Osteoblast (primary cell): ENCODE data around the gene RNU1-4. TPM values are rescaled to one million over a fixed set of nuclear protein-coding genes. Genes with fewer than 3 reads are reported as not detected.
"Not testable (repeated sequence)": the region's sequence is repeated elsewhere in the genome, so short reads cannot be mapped to it uniquely, and the experiment has no call there.

ENCODE experiments used
- DNase-seq: peaks from one replicate; pipeline ENCODE4 v3.0.0; 2011; ENCODE audit warnings: low spot score, mixed read lengths; ENCODE audit not compliant: insufficient read length; ENCODE audit errors: missing footprints
- H2AFZ ChIP-seq: 2 replicates; pipeline ENCODE4 v1.6.0; 2011; ENCODE audit warnings: mild to moderate bottlenecking, low read length
- H3K27ac ChIP-seq: 2 replicates; pipeline ENCODE4 v1.5.1; 2011; ENCODE audit warnings: mild to moderate bottlenecking, low read depth, low read length, moderate library complexity
- H3K27me3 ChIP-seq: 2 replicates; pipeline ENCODE4 v1.6.0; 2012; ENCODE audit warnings: mild to moderate bottlenecking, control low read depth, inconsistent platforms, low read length, moderate library complexity; ENCODE audit not compliant: insufficient read depth
- H3K36me3 ChIP-seq: 2 replicates; pipeline ENCODE4 v1.5.1; 2011; ENCODE audit warnings: mild to moderate bottlenecking, low read length, control low read depth, moderate library complexity; ENCODE audit not compliant: insufficient read depth
- H3K4me1 ChIP-seq: 2 replicates; pipeline ENCODE4 v1.5.1; 2011; ENCODE audit warnings: mild to moderate bottlenecking, low read length, control low read depth, moderate library complexity; ENCODE audit not compliant: insufficient read depth
- H3K4me2 ChIP-seq: 2 replicates; pipeline ENCODE4 v1.6.0; 2011; ENCODE audit warnings: mild to moderate bottlenecking, low read length; ENCODE audit not compliant: insufficient read depth
- H3K4me3 ChIP-seq: fragments of 200-600 bp; sonication (generic); 3 replicates; pipeline ENCODE4 v1.5.1; 2012; ENCODE audit warnings: mild to moderate bottlenecking, low read length, inconsistent platforms; ENCODE audit not compliant: insufficient read depth
- H3K79me2 ChIP-seq: 2 replicates; pipeline ENCODE4 v1.6.0; 2012; ENCODE audit warnings: mild to moderate bottlenecking, low read length, control low read depth, inconsistent platforms; ENCODE audit not compliant: insufficient read depth
- H3K9me3 ChIP-seq: 2 replicates; pipeline ENCODE4 v1.5.1; 2011; ENCODE audit warnings: low read depth, low read length, control low read depth
- H4K20me1 ChIP-seq: 2 replicates; pipeline ENCODE4 v1.6.0; 2012; ENCODE audit warnings: mild to moderate bottlenecking, low read length, control low read depth; ENCODE audit not compliant: insufficient read depth
- total RNA-seq: library from RNA; depleted of rRNA; stranded (reverse); fragments of >200 nt; gene quantifications from 2 replicates; pipeline ENCODE4 v1.2.3, GENCODE V29; 2012

Gene RNU1-4
- total RNA-seq, 1 donor = not detected

DNA sequence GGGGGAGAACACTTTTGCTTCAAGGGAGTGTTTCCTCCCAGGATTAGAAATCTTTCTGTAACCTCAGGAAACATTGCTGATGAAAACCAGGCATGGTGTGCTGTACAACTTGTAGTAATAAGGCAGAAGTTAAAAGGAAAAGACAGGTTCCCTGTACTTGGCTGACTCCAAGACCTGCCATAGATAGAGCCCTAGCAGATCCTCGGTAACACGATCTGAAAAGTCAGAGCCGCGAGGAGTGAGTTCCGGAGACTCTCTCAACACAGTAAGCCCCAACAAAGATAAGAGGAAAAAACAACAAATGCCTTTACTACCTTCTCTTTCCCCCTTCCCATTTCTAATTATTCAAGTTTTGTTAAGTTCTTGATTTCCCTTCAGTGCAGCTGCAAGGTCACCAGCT, 7.3 kb downstream of the RNU1-4 start:
- not testable (repeated sequence) for H3K79me2 ChIP-seq, H3K27me3 ChIP-seq, DNase-seq, H4K20me1 ChIP-seq, H3K27ac ChIP-seq, H3K4me1 ChIP-seq, H3K36me3 ChIP-seq, H3K4me2 ChIP-seq, H2AFZ ChIP-seq, H3K4me3 ChIP-seq, H3K9me3 ChIP-seq

DNA sequence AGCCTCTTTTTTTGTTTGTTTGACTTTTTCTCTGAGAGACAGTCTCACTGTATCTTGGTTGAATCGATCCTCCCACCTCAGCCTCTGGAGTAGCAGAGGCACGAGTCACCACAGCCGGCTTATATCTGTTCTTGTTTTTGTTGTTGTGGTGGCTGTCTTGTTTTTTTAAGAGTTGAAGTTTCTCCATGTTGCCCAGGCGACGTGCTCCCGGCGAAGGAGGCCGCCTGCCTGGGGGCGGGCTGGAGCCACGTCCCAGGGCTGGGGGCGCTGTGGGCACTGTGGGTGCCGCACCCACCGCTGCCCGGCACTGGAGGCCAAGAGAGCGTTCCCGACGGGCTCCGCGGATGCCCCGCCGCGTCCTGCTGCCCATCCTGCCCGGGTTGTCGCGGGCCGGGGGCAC, 8.4 kb downstream of the RNU1-4 start:
- H4K20me1 ChIP-seq, DNase-seq, H3K79me2 ChIP-seq, H3K27me3 ChIP-seq, H3K4me3 ChIP-seq, H3K4me2 ChIP-seq, H3K4me1 ChIP-seq, H3K27ac ChIP-seq, H3K9me3 ChIP-seq, H2AFZ ChIP-seq, H3K36me3 ChIP-seq: not testable (repeated sequence)

DNA sequence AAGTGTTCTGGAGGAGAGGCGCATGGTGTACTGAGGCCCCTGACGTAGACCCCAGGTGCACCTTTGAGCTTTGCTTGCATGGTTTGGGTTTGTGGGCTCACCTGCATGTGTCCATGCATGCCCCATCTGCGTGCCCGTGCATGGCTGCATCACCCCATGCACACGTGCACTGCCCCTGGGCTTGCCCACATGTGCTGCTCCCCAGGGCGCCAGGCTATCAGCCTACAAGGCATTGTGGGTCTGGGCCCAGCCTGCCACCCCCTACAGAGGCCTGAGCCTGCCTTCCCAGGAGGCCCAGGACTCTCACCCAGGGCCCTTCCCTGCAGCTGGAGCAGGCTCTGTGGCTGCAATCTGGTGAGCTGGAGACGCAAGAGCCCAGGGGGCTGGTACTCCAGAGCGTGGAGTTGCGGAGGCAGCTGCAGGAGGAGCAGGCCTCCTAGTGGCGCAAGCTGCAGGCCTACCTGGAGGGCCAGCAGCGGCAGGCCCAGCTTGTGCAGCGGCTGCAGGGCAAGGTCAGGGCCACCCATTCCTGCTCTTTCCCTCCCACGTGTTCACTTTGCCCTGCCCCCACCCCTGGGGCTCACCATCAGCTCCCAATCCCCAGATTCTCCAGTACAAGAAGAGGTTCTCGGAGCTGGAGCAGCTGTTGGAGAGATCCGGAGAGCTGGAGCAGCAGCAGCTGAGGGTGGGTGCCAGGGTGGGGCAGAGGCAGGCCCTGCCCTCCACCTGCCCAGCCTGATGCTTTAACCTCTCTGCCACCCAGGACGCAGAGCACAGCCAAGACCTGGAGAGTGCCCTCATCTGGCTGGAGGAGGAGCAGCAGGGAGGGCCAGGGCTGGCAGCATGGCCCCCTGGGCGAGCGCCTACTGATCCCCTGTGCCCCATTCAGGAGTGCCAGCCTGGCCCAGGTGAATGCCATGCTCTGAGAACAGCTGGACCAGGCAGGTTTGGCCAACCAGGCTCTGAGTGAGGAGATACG, 9.9 kb downstream of the RNU1-4 start:
- DNase-seq, H4K20me1 ChIP-seq, H2AFZ ChIP-seq, H3K27me3 ChIP-seq, H3K4me1 ChIP-seq, H3K4me2 ChIP-seq, H3K27ac ChIP-seq, H3K4me3 ChIP-seq, H3K79me2 ChIP-seq, H3K9me3 ChIP-seq, H3K36me3 ChIP-seq: not testable (repeated sequence)

DNA sequence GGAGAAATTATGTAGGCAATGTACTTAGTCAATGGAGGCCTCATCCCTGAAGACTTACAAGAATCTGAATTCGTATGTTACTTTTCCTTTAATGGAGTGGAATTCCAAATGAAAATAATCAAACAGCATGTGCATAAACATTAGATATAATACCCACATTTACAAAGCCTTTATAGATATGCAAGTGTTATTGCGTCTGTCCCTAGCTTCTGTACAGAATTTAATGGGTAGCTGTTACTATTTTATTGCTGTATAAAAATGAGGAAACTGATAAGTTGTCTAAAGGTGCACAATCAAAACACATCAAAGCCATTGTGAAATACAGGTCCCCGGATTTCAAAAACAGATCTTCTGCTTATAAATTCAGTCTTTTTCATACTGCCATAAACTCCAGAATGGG, 12.5 kb downstream of the RNU1-4 start:
- not testable (repeated sequence) for H3K4me1 ChIP-seq, H3K79me2 ChIP-seq, H3K27me3 ChIP-seq, H3K27ac ChIP-seq, H3K4me2 ChIP-seq, H2AFZ ChIP-seq, H3K4me3 ChIP-seq, H3K9me3 ChIP-seq, H3K36me3 ChIP-seq, DNase-seq, H4K20me1 ChIP-seq

DNA sequence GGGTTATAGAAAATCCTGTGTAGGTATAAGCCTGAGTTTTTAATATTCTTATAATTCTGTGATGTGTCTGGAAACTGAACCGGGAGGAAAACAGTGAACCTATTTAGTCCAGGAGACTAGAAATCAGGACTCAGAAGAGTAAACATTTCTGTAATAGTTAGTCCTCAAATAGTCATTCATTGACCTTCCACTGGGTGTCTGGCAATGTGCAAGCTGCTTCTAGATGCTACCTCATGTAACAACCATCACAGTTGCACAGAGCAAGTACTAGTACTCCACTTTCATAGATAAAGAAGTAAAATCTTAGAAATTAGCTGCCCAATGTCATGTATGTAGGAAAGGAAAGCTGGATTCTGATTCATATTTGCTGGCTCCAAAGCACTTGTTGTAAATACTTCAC, 15.1 kb downstream of the RNU1-4 start:
- H3K4me3 ChIP-seq, DNase-seq, H3K4me2 ChIP-seq, H2AFZ ChIP-seq, H4K20me1 ChIP-seq, H3K9me3 ChIP-seq, H3K79me2 ChIP-seq, H3K27me3 ChIP-seq, H3K36me3 ChIP-seq, H3K4me1 ChIP-seq, H3K27ac ChIP-seq: not testable (repeated sequence)

DNA sequence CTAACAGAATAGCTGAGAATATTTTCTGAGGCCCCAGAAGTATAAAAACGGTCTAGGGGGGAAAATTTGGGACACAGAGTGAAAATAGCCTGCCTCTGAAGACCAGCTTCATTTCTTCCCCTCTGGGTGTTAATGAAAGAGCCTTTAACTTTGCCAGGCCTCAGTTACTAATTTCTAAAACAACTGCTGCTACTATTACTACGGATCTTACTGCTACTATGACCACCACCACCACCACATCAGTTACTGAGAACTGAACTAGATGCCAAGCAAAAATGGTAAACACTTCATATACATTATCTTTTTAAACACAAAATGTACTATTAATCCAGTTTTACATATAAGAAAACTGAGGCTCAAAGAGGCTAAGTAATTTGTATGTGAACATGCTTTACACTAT, 15.6 kb downstream of the RNU1-4 start:
- not testable (repeated sequence) for H3K9me3 ChIP-seq, H3K4me1 ChIP-seq, H3K4me3 ChIP-seq, H3K4me2 ChIP-seq, H3K27ac ChIP-seq, DNase-seq, H3K27me3 ChIP-seq, H3K36me3 ChIP-seq, H3K79me2 ChIP-seq, H2AFZ ChIP-seq, H4K20me1 ChIP-seq

DNA sequence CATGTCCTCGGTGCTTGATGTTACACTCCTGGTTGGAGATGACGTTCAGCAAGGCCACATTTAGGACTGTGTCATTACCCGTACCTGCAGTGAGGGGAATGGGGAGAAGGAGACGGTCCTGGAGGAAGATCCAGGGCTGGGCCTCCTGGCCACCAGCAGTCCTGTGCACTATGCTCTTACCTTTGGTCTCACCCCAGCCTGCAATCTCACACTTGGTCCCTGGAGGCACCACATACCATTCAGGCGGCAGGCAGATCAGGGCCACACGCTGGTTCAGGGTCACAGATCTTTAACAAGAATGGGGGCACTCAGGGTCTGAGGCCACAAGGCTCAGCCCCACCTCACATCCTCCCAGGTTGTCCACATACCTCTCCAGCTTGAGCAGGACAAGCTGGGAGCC, 17.3 kb downstream of the RNU1-4 start:
- not testable (repeated sequence) for H3K4me2 ChIP-seq

DNA sequence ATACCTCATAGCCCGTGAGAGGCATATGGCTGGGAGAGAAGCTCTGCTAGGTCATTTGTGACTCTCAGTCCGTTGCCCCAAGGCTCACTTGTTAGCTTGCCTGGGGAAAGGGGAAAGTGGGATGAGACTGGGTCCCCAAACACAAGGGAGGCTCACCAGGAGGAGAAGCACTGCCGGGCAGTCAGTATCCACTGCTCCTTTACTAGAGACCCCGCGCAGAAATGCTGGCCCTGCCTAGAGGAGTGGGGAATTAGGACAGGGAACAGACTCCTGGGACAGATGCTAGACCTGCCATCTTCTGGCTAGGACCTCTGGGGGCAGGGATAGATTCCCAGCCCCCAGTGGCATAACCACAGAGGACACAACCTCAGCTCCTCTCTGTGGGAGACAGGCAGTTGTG, 17.7 kb downstream of the RNU1-4 start:
- H3K27me3 ChIP-seq, H3K4me1 ChIP-seq, H3K4me3 ChIP-seq, H4K20me1 ChIP-seq, DNase-seq, H3K27ac ChIP-seq, H3K79me2 ChIP-seq, H3K4me2 ChIP-seq, H2AFZ ChIP-seq, H3K36me3 ChIP-seq, H3K9me3 ChIP-seq: not testable (repeated sequence)

More for the DNA sequence above, 17.3 kb downstream of the RNU1-4 start:
- not testable (repeated sequence) for H3K79me2 ChIP-seq, H3K4me3 ChIP-seq, H3K9me3 ChIP-seq, H4K20me1 ChIP-seq, H3K4me1 ChIP-seq, H2AFZ ChIP-seq, H3K27ac ChIP-seq, H3K36me3 ChIP-seq, H3K27me3 ChIP-seq, DNase-seq

DNA sequence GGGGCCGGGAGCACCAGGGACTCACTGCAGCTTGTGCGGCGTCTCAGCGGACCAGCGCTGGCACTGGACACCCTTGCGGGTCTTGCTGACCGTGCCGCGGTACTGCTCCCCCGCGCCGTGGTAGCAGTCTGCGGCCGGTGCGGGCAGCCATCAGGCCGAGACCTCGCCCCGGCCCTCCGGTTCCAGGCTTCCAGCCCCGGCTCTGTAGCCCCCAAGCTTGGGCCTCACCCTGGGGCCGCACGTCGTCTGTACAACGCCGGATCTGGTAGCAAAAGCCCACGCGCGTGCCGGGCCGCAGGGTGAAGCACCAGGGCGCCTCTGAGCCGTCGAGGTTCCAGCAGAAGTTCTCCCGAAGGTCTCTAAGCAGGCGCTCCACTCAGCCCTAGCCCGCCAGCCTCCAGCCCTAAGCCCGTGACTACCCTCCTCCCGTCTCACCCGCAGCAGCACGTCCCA, 18.8 kb downstream of the RNU1-4 start:
- H4K20me1 ChIP-seq = not testable (repeated sequence)

More for the DNA sequence above, 18.8 kb downstream of the RNU1-4 start:
- H3K27me3 ChIP-seq, H3K36me3 ChIP-seq, H3K79me2 ChIP-seq, DNase-seq, H3K4me3 ChIP-seq, H2AFZ ChIP-seq, H3K4me2 ChIP-seq, H3K27ac ChIP-seq, H3K9me3 ChIP-seq, H3K4me1 ChIP-seq: not testable (repeated sequence)
